ENCODE results near the gene C10orf71. TPM values are rescaled to one million over a fixed set of nuclear protein-coding genes. Genes with fewer than 3 reads are reported as not detected.

C10orf71 gene
- total RNA-seq, 1 experiment from 2014 or later, result not detected

- Histone ChIP-seq H3K9me3 (ENCODE audit: control insufficient read depth, insufficient read depth, low read depth, low read length) (no peaks in the 10 kb centered on the region), H3K27ac (ENCODE audit: low read length) (no peak overlapping the region), H3K4me1 (ENCODE audit: control insufficient read depth, insufficient read depth, low read length) (no peaks in the 10 kb centered on the region), H3K27me3 (ENCODE audit: control insufficient read depth, insufficient read depth, low read length) (no peaks in the 10 kb centered on the region), H3K4me3 (ENCODE audit: low read depth in 2 of 2, low read length in 2 of 2) (no peak overlapping the region), H3K36me3 (ENCODE audit: control insufficient read depth, insufficient read depth, low read length) (no peaks in the 10 kb centered on the region)
- TF ChIP-seq CTCF (IDR thresholded peaks at IDR 0.05) (no peak), REST (IDR thresholded peaks at IDR 0.05; ENCODE audit: insufficient read depth in 1 of 2, low read depth in 2 of 2, low read length in 1 of 2) (no peak), POLR2AphosphoS5 (IDR thresholded peaks at IDR 0.05; ENCODE audit: low read depth, low read length) (no peak), SIN3A (IDR thresholded peaks at IDR 0.05; ENCODE audit: borderline replicate concordance, insufficient read depth, low read depth, low read length) (no peak), TCF7L2 (IDR thresholded peaks at IDR 0.05; ENCODE audit: low read depth, low read length) (no peak)
- ATAC-seq, result no peak
- in situ Hi-C loops (cut with HindIII; ENCODE audit: low pct_unique_long_range_greater_than_20kb, low sequenced_read_pairs), result no loop called here
- ChIA-PET CTCF (no interaction called here), POLR2A (no interaction called here)
- intact Hi-C loops (cut with micrococcal nuclease; ENCODE audit: unreplicated experiment), result no loop called here
- DNase-seq (ENCODE audit: low read depth, low spot score), result no peak
- no TSS peak for BruUV-seq (replicated peaks)
These were observed 51.2 kb downstream of the C10orf71 start for GRCh38 chr10:49350138-49350537.

GRCh38 chr10:49350846-49351532, 52.0 kb downstream of the C10orf71 start:
- ChIA-PET CTCF (no interaction called here), POLR2A (no interaction called here)
- no peak overlapping the region for H3K27ac ChIP-seq (ENCODE audit: low read length)
- DNase-seq (ENCODE audit: low read depth, low spot score) (no peak), ATAC-seq (no peak)
- TF ChIP-seq REST (IDR thresholded peaks at IDR 0.05; ENCODE audit: insufficient read depth in 1 of 2, low read depth in 2 of 2, low read length in 1 of 2) (no peak), CTCF (IDR thresholded peaks at IDR 0.05) (no peak), TCF7L2 (IDR thresholded peaks at IDR 0.05; ENCODE audit: low read depth, low read length) (no peak), POLR2AphosphoS5 (IDR thresholded peaks at IDR 0.05; ENCODE audit: low read depth, low read length) (no peak), SIN3A (IDR thresholded peaks at IDR 0.05; ENCODE audit: borderline replicate concordance, insufficient read depth, low read depth, low read length) (no peak)
- H3K4me3 ChIP-seq (ENCODE audit: low read depth in 2 of 2, low read length in 2 of 2), result no peak overlapping the region
- intact Hi-C loops (cut with micrococcal nuclease; ENCODE audit: unreplicated experiment), result no loop called here
- H3K9me3 ChIP-seq (ENCODE audit: control insufficient read depth, insufficient read depth, low read depth, low read length), result no peaks in the 10 kb centered on the region
- H3K36me3 ChIP-seq (ENCODE audit: control insufficient read depth, insufficient read depth, low read length), result no peaks in the 10 kb centered on the region
- no peaks in the 10 kb centered on the region for H3K4me1 ChIP-seq (ENCODE audit: control insufficient read depth, insufficient read depth, low read length)
- no peaks in the 10 kb centered on the region for H3K27me3 ChIP-seq (ENCODE audit: control insufficient read depth, insufficient read depth, low read length)
- BruUV-seq (replicated peaks), result no TSS peak
- in situ Hi-C loops (cut with HindIII; ENCODE audit: low pct_unique_long_range_greater_than_20kb, low sequenced_read_pairs), result no loop called here
